ENCODE results near the gene XYLT1. TPM values are rescaled to one million over a fixed set of nuclear protein-coding genes. Genes with fewer than 3 reads are reported as not detected.

Gene XYLT1
- total and polyA plus RNA-seq, 5 donors, result 2.5 to 37.8 (median 11.7) TPM

GRCh38 chr16:17135439-17135838 is 335.3 kb downstream of the XYLT1 start:
- H3K27me3 ChIP-seq (ENCODE audit: control insufficient read depth, insufficient read depth), result no peaks in the 10 kb centered on the region
- H3K4me3 ChIP-seq (ENCODE audit: low read length), result no peak overlapping the region
- no peak overlapping the region for H3K27ac ChIP-seq (ENCODE audit: low read length)
- DNase-seq, result no peak
- no peak for ATAC-seq
- no peaks in the 10 kb centered on the region for H3K9me3 ChIP-seq (ENCODE audit: control insufficient read depth, low read length)
- intact Hi-C loops (cut with DNase I), result no loop called here
- H3K4me1 ChIP-seq (ENCODE audit: control insufficient read depth, insufficient read depth, low read length), result no peaks in the 10 kb centered on the region
- WGBS, result 98% methylated on average over 4 of the region's 4 CpGs

- Histone ChIP-seq H3K27ac (ENCODE audit: low read length) (no peak overlapping the region), H3K4me1 (ENCODE audit: control insufficient read depth, insufficient read depth, low read length) (no peaks in the 10 kb centered on the region), H3K9me3 (ENCODE audit: control insufficient read depth, low read length) (no peaks in the 10 kb centered on the region), H3K27me3 (ENCODE audit: control insufficient read depth, insufficient read depth) (no peaks in the 10 kb centered on the region), H3K4me3 (ENCODE audit: low read length) (no peak overlapping the region)
- DNase-seq, result no peak
- intact Hi-C loops (cut with DNase I), result no loop called here
- WGBS, result 94% methylated on average over 10 of the region's 10 CpGs
- ATAC-seq, result no peak
Observed at GRCh38 chr16:17134586-17134985, 336.2 kb downstream of the XYLT1 start.

- intact Hi-C loops (cut with DNase I), result no loop called here
- no peak overlapping the region for H3K27ac ChIP-seq (ENCODE audit: low read length)
- H3K27me3 ChIP-seq (ENCODE audit: control insufficient read depth, insufficient read depth), result no peaks in the 10 kb centered on the region
- ATAC-seq (no peak), DNase-seq (no peak)
- H3K9me3 ChIP-seq (ENCODE audit: control insufficient read depth, low read length), result no peaks in the 10 kb centered on the region
- WGBS, result 98% methylated on average over 5 of the region's 5 CpGs
- no peaks in the 10 kb centered on the region for H3K4me1 ChIP-seq (ENCODE audit: control insufficient read depth, insufficient read depth, low read length)
- no peak overlapping the region for H3K4me3 ChIP-seq (ENCODE audit: low read length)
Observed at GRCh38 chr16:17133851-17134250, 336.9 kb downstream of the XYLT1 start.

- intact Hi-C loops (cut with DNase I), result no loop called here
- H3K27me3 ChIP-seq (ENCODE audit: control insufficient read depth, insufficient read depth), result no peaks in the 10 kb centered on the region
- no peak overlapping the region for H3K4me3 ChIP-seq (ENCODE audit: low read length)
- no peak overlapping the region for H3K27ac ChIP-seq (ENCODE audit: low read length)
- no peaks in the 10 kb centered on the region for H3K4me1 ChIP-seq (ENCODE audit: control insufficient read depth, insufficient read depth, low read length)
- no peaks in the 10 kb centered on the region for H3K9me3 ChIP-seq (ENCODE audit: control insufficient read depth, low read length)
- no peak for ATAC-seq
- no peak for DNase-seq
- 89% methylated on average over 6 of the region's 6 CpGs for WGBS
Observed at GRCh38 chr16:17131351-17131750, 339.4 kb downstream of the XYLT1 start.

GRCh38 chr16:17130733-17131132 is 340.0 kb downstream of the XYLT1 start:
- Histone ChIP-seq H3K4me1 (ENCODE audit: control insufficient read depth, insufficient read depth, low read length) (no peaks in the 10 kb centered on the region), H3K9me3 (ENCODE audit: control insufficient read depth, low read length) (no peaks in the 10 kb centered on the region), H3K27ac (ENCODE audit: low read length) (no peak overlapping the region), H3K4me3 (ENCODE audit: low read length) (no peak overlapping the region), H3K27me3 (ENCODE audit: control insufficient read depth, insufficient read depth) (no peaks in the 10 kb centered on the region)
- WGBS, result 89% methylated on average over 6 of the region's 6 CpGs
- intact Hi-C loops (cut with DNase I), result no loop called here
- no peak for ATAC-seq
- DNase-seq, result no peak

- no peak for ATAC-seq
- DNase-seq, result no peak
- Histone ChIP-seq H3K4me3 (ENCODE audit: low read length) (no peak overlapping the region), H3K9me3 (ENCODE audit: control insufficient read depth, low read length) (no peaks in the 10 kb centered on the region), H3K4me1 (ENCODE audit: control insufficient read depth, insufficient read depth, low read length) (no peaks in the 10 kb centered on the region), H3K27me3 (ENCODE audit: control insufficient read depth, insufficient read depth) (no peaks in the 10 kb centered on the region), H3K27ac (ENCODE audit: low read length) (no peak overlapping the region)
- intact Hi-C loops (cut with DNase I), result no loop called here
- WGBS, result 88% methylated on average over 5 of the region's 5 CpGs
Observed at GRCh38 chr16:17129971-17130370, 340.8 kb downstream of the XYLT1 start.

GRCh38 chr16:17128791-17129190 is 342.0 kb downstream of the XYLT1 start:
- Histone ChIP-seq H3K4me1 (ENCODE audit: control insufficient read depth, insufficient read depth, low read length) (no peaks in the 10 kb centered on the region), H3K27ac (ENCODE audit: low read length) (no peak overlapping the region), H3K9me3 (ENCODE audit: control insufficient read depth, low read length) (no peaks in the 10 kb centered on the region), H3K27me3 (ENCODE audit: control insufficient read depth, insufficient read depth) (no peaks in the 10 kb centered on the region), H3K4me3 (ENCODE audit: low read length) (no peak overlapping the region)
- WGBS, result 85% methylated on average over 6 of the region's 6 CpGs
- ATAC-seq, result no peak
- DNase-seq, result no peak
- intact Hi-C loops (cut with DNase I), result no loop called here

GRCh38 chr16:17126156-17126555 is 344.6 kb downstream of the XYLT1 start:
- H3K27ac ChIP-seq (ENCODE audit: low read length), result no peak overlapping the region
- 63% methylated on average over 3 of the region's 3 CpGs for WGBS
- DNase-seq (no peak), ATAC-seq (no peak)
- intact Hi-C loops (cut with DNase I), result no loop called here
- H3K27me3 ChIP-seq (ENCODE audit: control insufficient read depth, insufficient read depth), result no peaks in the 10 kb centered on the region
- H3K4me1 ChIP-seq (ENCODE audit: control insufficient read depth, insufficient read depth, low read length), result no peaks in the 10 kb centered on the region
- no peak overlapping the region for H3K4me3 ChIP-seq (ENCODE audit: low read length)
- no peaks in the 10 kb centered on the region for H3K9me3 ChIP-seq (ENCODE audit: control insufficient read depth, low read length)

- intact Hi-C loops (cut with DNase I), result no loop called here
- DNase-seq, result no peak
- Histone ChIP-seq H3K27ac (ENCODE audit: low read length) (no peak overlapping the region), H3K9me3 (ENCODE audit: control insufficient read depth, low read length) (no peaks in the 10 kb centered on the region), H3K27me3 (ENCODE audit: control insufficient read depth, insufficient read depth) (no peaks in the 10 kb centered on the region), H3K4me3 (ENCODE audit: low read length) (no peak overlapping the region), H3K4me1 (ENCODE audit: control insufficient read depth, insufficient read depth, low read length) (no peaks in the 10 kb centered on the region)
- no peak for ATAC-seq
Observed at GRCh38 chr16:17125671-17126070, 345.1 kb downstream of the XYLT1 start.

- WGBS, result 84% methylated on average over 5 of the region's 5 CpGs
- intact Hi-C loops (cut with DNase I), result no loop called here
- ATAC-seq (no peak), DNase-seq (no peak)
- no peaks in the 10 kb centered on the region for H3K4me1 ChIP-seq (ENCODE audit: control insufficient read depth, insufficient read depth, low read length)
- no peaks in the 10 kb centered on the region for H3K27me3 ChIP-seq (ENCODE audit: control insufficient read depth, insufficient read depth)
- no peaks in the 10 kb centered on the region for H3K9me3 ChIP-seq (ENCODE audit: control insufficient read depth, low read length)
- H3K27ac ChIP-seq (ENCODE audit: low read length), result no peak overlapping the region
- no peak overlapping the region for H3K4me3 ChIP-seq (ENCODE audit: low read length)
Observed at GRCh38 chr16:17117906-17118577, 352.7 kb downstream of the XYLT1 start.

GRCh38 chr16:17116595-17117322 is 354.0 kb downstream of the XYLT1 start:
- intact Hi-C loops (cut with DNase I), result no loop called here
- Histone ChIP-seq H3K4me1 (ENCODE audit: control insufficient read depth, insufficient read depth, low read length) (no peaks in the 10 kb centered on the region), H3K27me3 (ENCODE audit: control insufficient read depth, insufficient read depth) (no peaks in the 10 kb centered on the region), H3K9me3 (ENCODE audit: control insufficient read depth, low read length) (no peaks in the 10 kb centered on the region), H3K4me3 (ENCODE audit: low read length) (no peak overlapping the region), H3K27ac (ENCODE audit: low read length) (no peak overlapping the region)
- no peak for ATAC-seq
- 92% methylated on average over 4 of the region's 4 CpGs for WGBS
- no peak for DNase-seq
